Measurements from ENCODE around the gene IFNK.
"Not testable (repeated sequence)": the region's sequence is repeated elsewhere in the genome, so short reads cannot be mapped to it uniquely, and the experiment has no call there.

IFNK gene

DNA sequence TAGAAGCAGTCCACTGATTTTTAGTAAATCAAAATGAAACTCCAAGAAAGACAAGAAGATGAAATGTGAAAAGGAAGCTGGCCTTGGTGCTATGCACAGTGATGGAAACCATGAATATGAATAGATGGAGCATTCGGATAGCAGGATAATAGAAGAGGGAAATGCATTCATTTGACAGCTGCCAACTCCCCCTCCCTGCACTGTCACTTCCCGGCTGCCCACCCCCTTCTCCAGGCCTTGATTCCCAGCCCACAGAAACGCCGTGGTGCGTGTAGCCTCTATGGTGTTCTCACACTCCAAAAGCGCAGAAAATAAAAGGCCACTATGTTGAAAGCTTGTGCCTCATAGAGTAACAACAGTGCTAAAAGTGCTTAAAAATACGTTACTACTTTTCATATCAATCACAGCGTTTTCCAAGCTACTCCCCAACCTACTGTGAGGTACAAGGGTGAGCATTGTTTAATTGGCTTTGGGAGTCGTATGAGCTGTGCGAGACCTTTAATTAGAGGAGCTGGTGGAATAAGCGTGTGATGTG is 26.1 kb upstream of the IFNK start:
- TF ChIP-seq ZNF274 (IDR thresholded peaks at IDR 0.05; ENCODE audit: low read depth, low read length) = no peak
- no peak overlapping the region for H3K4me3 ChIP-seq (ENCODE audit: low read length)

GRCh38 chr9:27499451-27499850 is 24.6 kb upstream of the IFNK start:
- no peak for TF ChIP-seq ZNF274 (IDR thresholded peaks at IDR 0.05; ENCODE audit: low read depth, low read length)
- H3K4me3 ChIP-seq (ENCODE audit: low read length) = no peak overlapping the region

- not testable (repeated sequence) for H3K4me3 ChIP-seq (ENCODE audit: low read length)
Observed at GRCh38 chr9:27500902-27501301, 23.2 kb upstream of the IFNK start.

- H3K4me3 ChIP-seq (ENCODE audit: low read length) = no peak overlapping the region
- TF ChIP-seq ZNF274 (IDR thresholded peaks at IDR 0.05; ENCODE audit: low read depth, low read length) = no peak
Observed at GRCh38 chr9:27503623-27504022, 20.5 kb upstream of the IFNK start.

GRCh38 chr9:27504259-27504658 is 19.8 kb upstream of the IFNK start:
- no peak overlapping the region for H3K4me3 ChIP-seq (ENCODE audit: low read length)
- TF ChIP-seq ZNF274 (IDR thresholded peaks at IDR 0.05; ENCODE audit: low read depth, low read length) = no peak

- no peak overlapping the region for H3K4me3 ChIP-seq (ENCODE audit: low read length)
- no peak for TF ChIP-seq ZNF274 (IDR thresholded peaks at IDR 0.05; ENCODE audit: low read depth, low read length)
Observed at GRCh38 chr9:27505744-27506161, 18.3 kb upstream of the IFNK start.

DNA sequence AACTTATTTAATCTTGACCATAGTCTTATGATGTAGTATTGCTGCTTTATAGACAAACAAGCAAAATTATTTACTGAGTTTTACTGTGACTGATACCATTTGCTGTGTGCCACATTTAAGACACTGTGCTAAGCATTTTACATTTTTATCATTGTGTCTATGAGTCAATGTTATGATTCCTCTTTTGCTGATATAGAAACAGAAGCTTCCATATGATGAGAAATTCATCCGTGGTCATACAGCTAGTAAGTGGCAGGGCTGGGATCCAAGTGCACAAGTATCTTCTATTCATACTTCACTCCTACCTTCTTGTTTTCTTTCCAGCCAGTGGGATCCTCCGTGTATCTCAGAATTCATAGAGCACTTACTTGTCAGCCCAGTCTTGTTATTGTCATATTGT is 17.1 kb upstream of the IFNK start:
- no peak for TF ChIP-seq ZNF274 (IDR thresholded peaks at IDR 0.05; ENCODE audit: low read depth, low read length)
- no peak overlapping the region for H3K4me3 ChIP-seq (ENCODE audit: low read length)

- no peak for TF ChIP-seq ZNF274 (IDR thresholded peaks at IDR 0.05; ENCODE audit: low read depth, low read length)
- H3K4me3 ChIP-seq (ENCODE audit: low read length) = no peak overlapping the region
Observed at GRCh38 chr9:27510780-27511179, 13.3 kb upstream of the IFNK start.

DNA sequence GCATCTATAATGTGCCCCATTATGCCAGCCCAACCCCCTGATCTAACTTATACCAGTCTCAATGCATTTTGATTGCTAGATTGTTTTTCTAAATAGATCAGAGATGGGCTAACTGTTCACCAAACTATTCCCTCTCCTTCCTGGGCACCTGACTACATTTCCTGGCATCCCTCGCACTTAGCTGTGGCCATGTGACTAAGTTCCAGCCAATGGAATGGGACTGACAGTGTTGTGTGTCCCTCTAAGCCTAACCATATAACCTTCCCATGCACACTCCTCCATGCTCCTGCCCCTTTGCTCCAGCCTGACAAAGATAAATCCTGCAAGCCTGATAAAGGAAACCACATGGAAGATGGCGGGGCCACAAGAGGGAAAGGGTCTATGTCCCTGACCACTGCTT is 12.3 kb upstream of the IFNK start:
- no peak for TF ChIP-seq ZNF274 (IDR thresholded peaks at IDR 0.05; ENCODE audit: low read depth, low read length)
- H3K4me3 ChIP-seq (ENCODE audit: low read length) = no peak overlapping the region

DNA sequence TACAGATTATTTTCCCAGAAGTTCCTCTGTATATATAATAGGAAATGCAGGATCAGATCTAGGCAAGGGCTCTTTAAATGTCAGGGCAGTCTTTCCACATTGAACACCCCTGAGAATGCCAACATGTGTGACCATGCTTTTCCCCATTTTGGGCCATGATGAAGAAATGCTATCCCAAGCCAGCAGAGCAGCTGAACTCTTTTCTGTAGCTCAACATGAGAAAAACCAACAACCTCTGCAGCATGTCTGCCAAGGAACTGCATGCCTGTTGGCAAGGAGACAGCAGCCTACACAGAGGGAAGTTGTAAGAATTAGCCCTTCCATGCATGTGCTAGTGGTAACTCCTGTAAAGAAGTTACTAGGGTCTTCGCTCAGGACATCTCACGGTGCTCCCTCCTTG is 9.5 kb upstream of the IFNK start:
- no peak overlapping the region for H3K4me3 ChIP-seq (ENCODE audit: low read length)
- TF ChIP-seq ZNF274 (IDR thresholded peaks at IDR 0.05; ENCODE audit: low read depth, low read length) = no peak

DNA sequence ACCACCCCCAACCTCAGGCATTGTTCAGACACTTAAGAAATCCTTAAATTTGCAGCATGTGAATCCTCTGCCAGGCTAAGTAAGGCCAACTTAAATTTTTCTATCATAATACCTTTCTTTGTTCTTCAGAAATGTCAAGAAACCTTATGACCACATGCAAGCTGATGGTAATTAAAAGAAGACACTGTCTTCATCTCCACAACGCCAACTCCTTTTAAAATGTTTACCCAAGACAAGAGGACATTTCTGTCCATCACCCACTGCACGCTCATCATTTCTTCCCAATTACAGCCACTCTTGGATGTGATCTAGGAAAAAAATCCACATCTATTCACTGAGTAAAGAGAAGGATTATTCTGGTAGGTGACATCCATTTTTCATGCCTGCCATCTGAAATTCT is 6.1 kb upstream of the IFNK start:
- TF ChIP-seq ZNF274 (IDR thresholded peaks at IDR 0.05; ENCODE audit: low read depth, low read length) = no peak
- no peak overlapping the region for H3K4me3 ChIP-seq (ENCODE audit: low read length)

DNA sequence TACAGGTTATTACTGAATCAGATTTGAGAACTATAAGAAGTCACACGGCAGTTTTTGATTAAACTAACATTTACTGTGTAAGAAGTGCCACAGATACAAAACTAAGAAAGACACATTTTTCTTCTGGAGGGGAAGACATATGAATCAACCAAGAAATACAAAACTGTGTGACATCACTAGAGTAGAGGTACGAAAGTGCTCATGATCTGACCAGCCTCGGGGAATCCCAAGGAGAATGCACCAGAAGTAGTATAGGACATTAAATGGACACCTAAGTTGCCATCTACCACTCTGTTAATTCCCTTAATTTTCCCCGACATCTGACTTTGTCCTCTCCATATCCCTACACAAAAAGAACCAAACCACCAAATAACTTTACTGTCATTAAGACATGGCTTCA is 5.3 kb upstream of the IFNK start:
- H3K4me3 ChIP-seq (ENCODE audit: low read length) = no peak overlapping the region
- TF ChIP-seq ZNF274 (IDR thresholded peaks at IDR 0.05; ENCODE audit: low read depth, low read length) = no peak

GRCh38 chr9:27519466-27520465 is 4.3 kb upstream of the IFNK start:
- H3K4me3 ChIP-seq (ENCODE audit: low read length) = no peak overlapping the region
- no peak for TF ChIP-seq ZNF274 (IDR thresholded peaks at IDR 0.05; ENCODE audit: low read depth, low read length)

GRCh38 chr9:27520986-27521385 is 3.1 kb upstream of the IFNK start:
- no peak for TF ChIP-seq ZNF274 (IDR thresholded peaks at IDR 0.05; ENCODE audit: low read depth, low read length)
- H3K4me3 ChIP-seq (ENCODE audit: low read length) = no peak overlapping the region

- H3K4me3 ChIP-seq (ENCODE audit: low read length) = no peak overlapping the region
- TF ChIP-seq ZNF274 (IDR thresholded peaks at IDR 0.05; ENCODE audit: low read depth, low read length) = no peak
Observed at GRCh38 chr9:27523141-27523540, 949 bp upstream of the IFNK start.

Measured in GM08714 (cell line).